Suppressor macrophage (primary cell): ENCODE measurements around the gene NME3.
"Not testable (repeated sequence)": the region's sequence is repeated elsewhere in the genome, so short reads cannot be mapped to it uniquely, and the experiment has no call there.

Experiments used
- DNase-seq, 4 experiments: peaks; one replicate each; pipeline ENCODE4 v3.0.0-alpha.2; 2020 to 2022
- total RNA-seq, 17 experiments: gene quantifications; one replicate each; lab custom pipeline; 2026; ENCODE audit warnings: mixed read lengths in 6 of 17, inconsistent platforms in 3 of 17; lab: John Stamatoyannopoulos, UW

Gene NME3
- total RNA-seq, result 5.4 to 17.1 (median 9.6) reads per million in 17 experiments

DNA sequence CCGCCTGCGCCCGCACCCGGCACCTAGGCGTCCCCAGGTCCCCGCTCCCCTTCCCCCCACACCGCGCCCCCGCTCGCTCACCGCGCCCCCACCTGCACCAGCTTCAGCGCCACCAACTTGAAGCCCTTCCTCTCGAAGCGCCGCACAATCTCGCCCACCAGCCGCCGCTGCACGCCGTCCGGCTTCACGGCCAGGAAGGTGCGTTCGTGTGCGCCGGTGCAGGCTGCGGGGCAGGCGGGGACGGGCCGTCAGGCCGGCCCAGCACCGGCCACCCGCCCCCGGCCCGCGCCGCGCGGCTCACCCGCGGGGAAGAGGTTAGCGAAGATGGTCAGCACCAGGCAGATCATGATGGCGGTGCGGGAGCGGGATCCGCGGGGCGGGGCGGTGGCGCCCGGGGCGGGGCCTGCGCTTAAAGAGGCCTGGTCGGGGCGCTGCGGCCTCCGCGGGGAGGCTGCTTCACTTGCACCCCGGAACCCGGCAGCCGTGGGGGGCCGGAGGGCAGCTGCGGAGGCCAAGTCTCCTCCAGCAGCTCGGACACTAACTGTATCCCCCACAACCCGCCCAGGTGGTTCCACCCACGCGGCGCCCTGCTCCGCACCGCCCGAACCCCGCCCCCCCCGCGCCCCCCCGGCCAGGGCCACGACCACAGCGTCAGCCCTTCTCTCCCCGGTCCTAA lies at the start of gene NME3:
Gene NME3 (minus strand): TSS at position 356 of the 676 bp plus-strand sequence. CDS start 9 bp downstream, at position 347.
- peak; percentile 73 to 91 (median 82) for DNase-seq

DNA sequence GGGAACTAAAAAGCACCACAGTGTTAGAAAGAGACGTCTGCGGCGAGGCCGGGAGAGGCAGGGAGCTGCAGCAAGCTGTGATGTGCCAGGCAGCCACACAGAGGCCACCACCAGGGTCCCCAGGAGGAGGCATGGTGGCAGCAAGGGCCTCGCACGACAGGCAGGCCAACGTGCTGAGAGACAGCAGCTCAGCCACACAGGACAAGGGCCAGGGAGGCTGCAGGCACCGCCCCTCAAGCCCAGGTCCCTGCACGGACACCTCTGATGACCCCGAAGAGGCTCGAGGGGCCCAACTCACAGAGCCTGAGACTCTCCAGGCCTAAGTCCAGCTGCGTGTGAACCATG lies 49.6 kb upstream of the NME3 start:
- DNase-seq, result no peak

DNA sequence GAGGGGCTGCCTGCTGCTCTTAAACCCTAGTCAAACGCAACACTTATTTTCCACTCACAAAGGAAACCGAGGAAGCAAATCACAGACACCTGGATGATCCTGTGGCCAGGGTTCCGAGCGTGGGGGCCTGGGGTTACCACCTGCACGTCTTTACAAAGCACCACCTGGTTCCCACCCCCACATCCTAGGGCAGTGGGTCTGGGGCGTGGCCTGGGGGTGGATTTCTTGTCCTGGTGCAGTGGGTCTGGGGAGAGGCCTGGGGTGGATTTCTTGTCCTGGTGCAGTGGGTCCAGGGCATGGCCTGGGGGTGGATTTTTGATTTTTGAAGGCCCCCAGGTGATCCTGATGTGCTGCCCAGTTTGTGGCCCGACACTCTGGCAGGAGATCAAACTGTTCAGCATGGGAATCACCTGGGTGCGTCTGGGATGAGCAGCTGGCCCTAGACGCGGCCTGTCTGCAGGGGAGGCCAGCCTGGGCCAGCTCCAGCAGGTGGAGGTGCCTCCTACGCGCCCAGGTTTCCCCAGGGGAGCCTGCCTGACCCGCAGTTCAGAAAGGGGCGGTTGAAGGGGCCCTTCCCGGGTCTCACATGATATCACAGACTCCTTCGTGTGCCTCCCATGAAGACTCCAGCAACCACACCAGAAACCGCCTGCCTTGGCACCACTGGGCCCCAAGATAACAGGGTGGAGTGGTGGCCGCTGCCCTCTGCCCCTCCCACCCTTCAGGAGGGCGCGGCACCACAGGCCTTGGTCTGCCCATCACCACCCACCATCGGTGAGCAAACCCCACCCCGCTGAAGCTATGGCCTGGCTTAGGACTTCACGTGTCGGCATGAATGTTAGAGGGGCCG lies 49.0 kb upstream of the NME3 start:
- DNase-seq, result no peak

DNA sequence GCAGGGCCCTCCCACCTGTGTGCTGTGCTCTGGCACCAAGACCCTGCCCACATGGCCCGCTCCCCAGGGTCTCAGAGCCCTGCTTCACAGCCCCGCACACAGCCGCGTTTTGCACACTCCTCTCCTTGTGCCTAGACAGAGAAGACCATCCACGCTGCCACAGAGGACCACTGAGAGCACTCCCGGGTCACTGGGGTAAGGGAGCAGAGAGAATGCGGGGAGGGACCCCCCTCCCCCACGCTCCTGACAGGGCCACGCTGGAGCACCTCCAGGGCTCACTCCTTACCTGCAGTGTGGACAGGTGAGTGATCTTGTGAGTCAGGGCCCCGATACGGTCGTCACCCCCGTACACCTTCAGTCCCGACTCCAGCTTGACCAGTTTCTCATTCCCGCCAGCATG lies 48.3 kb upstream of the NME3 start:
- no peak for DNase-seq

DNA sequence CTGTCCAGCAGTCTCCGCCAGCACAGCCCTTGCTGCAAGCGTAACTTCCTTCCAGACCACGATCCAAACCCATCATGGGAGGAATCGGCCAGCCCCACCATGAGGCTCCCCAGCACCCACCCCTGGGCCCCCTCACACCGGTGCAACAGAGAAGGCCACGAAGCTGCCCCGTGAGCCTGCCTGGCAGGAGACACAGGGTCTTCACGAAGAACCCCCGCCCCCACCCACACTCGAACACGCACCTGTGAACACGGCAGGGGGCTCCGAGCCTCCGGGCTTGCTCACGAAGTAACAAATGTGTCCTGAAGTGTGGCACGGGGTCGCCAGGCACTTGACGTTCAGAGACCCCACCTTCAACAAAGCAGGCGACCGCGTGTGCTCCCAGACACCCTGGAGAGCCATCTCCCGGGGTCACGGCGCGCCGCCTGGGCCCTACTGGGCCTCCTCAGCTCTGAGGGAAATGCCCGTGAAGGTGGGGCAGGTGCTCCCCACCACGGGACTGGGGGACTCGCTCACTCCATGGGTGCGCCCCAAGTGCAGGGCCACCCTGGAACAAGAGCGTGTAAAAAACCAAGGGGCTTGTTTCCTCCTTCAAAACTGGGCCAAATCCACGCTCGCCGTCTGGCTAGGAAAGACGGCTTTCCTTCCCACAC lies 47.7 kb upstream of the NME3 start:
- no peak for DNase-seq

DNA sequence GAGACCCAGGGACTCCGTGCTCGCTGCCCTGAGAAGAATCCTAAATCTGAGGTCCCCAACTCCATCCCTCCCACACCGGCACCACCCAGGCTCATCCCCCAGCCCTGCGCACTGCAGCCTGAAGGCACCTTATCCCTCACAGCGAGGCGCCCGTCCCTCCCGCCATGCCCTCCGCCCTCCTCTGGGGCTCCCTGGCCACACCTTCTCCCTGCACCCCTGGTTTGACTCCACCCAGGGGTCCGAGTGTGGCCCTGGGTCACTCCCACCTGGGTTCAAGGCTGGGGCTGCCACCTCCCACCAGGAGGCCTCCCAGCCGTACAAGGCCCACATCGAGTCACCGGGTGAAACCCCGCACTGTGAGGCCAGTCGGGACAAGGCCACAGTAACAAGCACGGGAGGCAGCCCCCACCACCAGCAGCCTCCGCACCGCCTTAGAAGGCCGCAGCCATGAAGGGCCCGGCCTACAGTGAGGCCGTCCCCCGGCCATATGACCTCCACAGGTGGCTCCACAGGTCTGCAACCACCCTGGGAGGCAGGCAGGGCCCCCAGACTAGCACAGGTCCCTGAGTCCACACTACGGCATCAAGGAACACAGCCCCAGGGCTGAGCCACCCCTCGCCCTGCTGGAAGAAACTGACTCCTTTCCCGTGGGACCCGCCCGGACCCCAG lies 47.0 kb upstream of the NME3 start:
- no peak for DNase-seq

DNA sequence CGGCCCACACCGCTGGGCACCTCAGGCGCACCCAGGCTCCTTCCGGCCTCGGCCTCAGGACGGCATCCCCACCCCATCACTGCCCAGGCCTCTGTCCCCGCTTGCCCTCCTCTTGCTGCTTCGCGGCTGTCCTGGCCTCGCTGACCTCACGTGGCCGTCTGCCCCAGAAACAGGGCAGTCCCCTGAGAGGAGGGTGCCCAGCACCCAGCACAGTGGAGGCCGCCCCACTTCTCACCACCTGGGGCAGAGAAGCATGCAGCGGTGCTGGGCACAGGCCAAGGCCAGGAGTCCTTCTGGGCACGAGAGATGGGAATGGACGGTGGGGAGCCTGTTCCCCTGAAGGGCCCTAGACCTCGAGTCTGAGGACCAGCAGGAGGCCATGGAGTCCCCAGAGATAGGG lies 46.4 kb upstream of the NME3 start:
- DNase-seq, result no peak

DNA sequence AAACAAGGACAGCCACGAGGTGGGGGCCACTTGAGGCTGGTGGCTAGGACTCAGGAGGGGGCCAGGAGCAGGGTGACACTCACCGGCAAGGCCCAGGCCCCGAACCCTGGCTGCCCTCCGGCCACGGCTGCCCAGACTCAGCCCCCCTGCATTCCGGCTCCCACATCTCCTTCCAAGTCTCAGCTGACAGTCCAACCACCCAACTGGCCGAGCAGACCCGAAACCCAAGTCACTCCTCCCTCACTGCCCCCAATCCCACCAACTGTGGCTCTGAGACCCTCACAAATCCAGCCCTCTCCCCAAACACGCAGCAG lies 45.9 kb upstream of the NME3 start:
- DNase-seq, result no peak

DNA sequence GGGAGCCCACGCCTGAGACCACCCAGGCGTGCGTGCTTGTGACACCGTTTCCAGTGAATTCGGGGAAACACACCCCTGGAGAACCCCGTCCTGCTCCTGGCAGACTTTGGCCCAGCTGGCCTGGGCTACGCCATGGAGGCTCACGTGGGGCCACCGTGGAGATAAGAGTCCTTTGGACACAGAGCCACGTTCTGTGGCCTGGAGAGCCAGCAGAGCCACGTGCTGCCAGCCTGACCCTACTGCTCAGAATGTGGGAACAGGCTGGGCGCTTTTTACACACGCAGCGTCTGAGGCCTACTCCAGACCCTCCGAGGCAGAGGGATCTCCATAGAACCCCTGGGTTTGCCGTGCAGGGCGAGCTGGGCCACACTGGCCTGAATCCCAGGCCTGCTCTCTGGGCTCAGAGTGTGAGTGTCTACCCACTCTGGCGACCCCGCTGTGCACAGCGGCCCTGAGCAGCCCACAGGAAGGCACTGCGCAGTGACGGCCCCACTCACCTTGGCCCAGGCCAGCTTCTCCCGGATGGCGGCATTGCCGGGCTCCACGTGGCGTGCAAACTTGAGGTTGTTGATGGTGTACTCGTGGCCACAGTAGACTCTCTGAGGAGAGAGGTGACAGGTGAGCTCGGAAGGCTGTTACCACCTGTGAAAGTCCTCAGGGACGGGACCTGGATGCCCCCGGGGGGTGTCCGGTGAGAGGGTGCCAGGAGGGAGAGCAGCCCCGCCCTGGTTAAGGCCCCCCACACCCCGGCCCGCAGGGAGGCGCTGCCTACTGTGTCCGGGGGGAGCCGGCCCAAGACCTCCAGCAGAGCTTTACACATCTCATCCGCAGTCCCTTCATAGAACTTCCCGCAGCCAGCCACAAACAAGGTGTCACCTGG lies 45.3 kb upstream of the NME3 start:
- no peak for DNase-seq

DNA sequence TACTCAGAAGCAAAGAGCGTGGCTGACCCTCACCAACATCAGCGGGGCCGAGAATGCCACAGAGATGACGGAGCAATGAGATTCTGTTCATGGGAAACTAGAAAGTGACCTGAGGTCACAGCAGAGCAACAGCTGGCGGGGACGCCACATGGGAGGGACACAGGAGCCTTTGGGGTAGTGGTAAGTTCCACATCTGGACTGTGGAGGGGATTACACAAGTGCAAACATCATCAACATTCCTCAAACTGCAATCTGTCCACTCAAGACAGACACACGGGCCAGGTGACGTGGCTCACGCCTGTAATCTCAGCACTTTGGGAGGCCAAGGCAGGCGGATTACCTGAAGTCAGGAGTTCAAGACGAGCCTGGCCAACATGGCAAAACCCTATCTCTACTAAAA lies 44.1 kb upstream of the NME3 start:
- no peak for DNase-seq

DNA sequence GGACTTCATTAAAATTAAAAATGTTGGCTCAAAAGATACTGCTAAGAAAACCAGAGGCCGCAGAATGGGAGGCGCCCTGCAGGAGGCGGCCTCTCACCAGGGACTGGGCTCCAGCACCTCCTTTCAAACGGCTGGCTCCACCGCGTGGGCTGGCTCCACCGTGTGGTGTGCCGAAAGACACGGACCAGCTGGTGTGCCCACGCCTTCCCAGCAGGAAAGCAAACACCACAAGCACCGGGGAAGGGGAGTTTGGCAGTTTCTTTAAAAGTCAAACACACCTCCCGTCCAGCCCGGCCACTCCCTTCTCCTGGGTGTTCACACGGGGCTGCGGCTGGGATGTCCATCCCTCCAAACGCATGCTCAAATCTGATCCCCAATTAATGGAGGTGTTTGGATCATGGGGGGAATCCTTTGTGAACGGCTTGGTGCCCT lies 41.4 kb upstream of the NME3 start:
- DNase-seq, result peak; percentile 71 to 89 (median 78)

DNA sequence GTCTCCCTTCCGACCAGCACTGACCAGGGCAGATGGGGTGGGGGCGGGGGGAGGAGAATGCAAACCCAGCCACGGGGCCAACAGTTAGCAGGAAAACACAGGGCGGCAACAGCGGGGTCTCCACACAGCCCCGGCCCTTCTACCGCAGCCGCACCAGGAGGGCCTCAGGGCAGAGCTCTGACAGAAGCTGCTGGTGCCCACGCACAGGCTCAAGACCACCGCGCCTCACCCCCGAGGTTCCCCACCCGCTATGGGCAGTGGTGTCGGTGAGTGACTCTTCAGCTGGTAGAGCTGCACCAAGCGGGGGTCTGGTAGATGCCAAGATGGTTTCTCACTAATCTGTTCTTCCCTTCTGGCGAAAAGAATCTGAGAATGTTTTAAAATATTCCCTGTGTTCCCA lies 39.2 kb upstream of the NME3 start:
- DNase-seq, result no peak

DNA sequence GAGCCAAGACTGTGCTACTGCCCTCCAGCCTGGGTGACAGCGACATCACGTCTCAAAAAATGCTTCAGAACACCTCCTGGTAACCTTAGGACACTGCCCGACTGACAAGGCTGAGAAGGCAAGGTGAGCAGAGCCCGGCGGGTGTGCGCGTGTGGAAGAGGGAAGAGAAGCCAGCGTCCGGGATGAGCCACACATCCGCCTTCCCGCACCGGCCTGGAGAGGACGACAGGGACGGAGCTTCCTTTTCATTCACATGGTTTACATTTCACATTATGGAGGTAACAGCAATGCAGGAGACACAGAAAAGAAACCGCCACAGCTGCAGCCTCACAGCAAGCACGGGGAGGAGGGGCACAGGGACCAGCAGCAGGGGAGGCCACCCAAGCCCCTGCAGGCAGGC lies 38.8 kb upstream of the NME3 start:
- no peak for DNase-seq

DNA sequence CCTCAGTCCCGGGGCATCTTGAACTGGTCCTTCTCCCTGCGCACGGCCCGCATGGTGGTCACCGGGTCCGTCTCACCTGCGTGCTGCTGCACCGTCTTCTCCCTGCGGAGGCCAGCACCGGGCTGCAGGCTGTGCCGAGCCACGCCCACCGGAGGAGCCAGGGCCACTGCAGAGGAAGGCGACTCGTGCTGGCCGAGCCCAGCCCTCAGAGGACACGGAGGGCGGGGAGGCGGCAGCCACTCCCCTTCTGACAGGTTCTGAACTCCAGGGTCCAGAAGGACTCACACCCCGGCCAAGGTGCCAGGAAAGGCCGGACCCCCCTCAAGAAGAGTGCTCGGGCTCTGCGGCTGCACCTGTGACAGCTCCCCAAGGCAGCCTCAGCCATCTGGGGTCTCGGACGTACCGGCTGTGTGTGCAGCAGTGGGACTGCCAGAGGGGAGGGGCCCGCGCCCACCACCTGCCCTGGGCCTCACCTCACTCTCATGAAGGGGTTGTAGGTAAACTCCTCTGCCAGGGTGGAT lies 38.0 kb upstream of the NME3 start:
- DNase-seq, result no peak

DNA sequence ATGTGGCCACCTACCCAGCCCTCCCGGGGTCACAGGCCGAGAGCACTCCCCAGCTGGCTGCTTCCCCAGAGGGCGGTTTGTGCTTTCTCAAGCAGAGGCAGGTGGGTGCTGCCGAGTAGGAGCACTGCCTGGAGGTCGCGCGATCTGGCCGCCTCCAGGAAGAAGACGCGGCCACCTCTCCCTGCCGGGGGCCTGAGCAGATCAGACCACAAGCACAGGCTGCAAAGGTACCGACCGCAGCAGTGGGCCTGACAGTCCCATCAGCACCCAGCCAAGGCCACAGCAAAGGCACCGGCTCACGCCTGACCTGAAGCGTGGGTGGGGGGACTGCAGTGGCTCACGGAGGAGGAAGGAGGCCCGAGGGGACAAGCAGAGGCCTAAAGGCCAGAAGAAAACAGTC lies 37.3 kb upstream of the NME3 start:
- DNase-seq, result no peak

DNA sequence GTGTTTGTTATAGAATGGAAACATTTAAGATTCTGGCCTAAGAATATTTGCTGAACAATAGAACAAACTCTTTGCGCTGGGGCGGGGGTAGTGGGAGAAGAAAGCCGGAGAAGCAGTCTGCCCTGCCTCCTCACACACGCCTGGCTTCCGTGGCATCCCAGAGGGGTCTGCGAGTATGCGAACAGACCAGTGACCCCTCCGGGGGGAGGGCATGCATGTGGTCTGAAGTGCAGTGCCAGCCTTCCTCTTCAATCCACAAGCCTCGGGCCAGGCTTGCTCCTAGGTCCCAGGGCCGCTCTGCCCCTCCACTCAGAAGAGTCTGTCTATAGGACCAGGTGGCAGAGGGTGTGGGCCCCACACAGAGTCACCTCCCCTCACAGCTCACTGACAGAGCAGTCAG lies 36.3 kb upstream of the NME3 start:
- DNase-seq, result no peak

DNA sequence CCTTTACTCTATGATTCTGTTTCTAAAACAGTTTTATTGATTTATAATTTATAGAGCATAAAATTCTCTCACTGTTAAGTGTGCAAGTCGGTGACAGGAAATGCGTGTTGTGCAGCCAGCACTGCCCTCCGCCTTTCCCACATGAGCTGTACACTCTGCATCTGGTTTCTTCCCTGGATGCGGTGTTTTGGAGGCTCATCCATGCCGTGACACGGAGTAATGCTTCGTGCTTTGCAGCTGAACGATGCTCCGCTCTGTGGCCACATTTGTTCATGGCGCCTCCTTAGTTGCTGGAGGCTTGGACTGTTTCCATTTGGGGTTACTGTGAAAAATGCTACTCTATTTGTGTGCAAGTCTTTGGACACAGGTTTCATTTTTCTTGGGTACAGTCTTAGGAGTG lies 29.4 kb upstream of the NME3 start:
- DNase-seq, result no peak

DNA sequence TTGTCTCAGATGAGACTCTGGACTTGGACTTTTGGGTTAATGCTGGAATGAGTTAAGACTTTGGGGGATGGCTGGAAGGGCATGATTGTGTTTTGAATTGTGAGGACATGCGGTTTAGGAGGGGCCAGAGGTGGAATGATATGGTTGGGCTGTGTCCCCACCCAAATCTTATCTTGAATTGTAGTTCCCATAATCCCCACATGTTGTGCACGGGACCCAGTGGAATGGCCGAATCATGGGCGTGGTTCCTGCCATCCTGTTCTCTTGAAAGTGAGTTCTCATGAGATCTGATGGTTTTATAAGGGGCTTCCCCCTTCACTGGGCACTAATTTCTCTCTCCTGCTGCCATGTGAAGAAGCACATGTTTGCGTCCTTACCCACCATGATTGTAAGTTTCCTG lies 27.9 kb upstream of the NME3 start:
- not testable (repeated sequence) for DNase-seq

DNA sequence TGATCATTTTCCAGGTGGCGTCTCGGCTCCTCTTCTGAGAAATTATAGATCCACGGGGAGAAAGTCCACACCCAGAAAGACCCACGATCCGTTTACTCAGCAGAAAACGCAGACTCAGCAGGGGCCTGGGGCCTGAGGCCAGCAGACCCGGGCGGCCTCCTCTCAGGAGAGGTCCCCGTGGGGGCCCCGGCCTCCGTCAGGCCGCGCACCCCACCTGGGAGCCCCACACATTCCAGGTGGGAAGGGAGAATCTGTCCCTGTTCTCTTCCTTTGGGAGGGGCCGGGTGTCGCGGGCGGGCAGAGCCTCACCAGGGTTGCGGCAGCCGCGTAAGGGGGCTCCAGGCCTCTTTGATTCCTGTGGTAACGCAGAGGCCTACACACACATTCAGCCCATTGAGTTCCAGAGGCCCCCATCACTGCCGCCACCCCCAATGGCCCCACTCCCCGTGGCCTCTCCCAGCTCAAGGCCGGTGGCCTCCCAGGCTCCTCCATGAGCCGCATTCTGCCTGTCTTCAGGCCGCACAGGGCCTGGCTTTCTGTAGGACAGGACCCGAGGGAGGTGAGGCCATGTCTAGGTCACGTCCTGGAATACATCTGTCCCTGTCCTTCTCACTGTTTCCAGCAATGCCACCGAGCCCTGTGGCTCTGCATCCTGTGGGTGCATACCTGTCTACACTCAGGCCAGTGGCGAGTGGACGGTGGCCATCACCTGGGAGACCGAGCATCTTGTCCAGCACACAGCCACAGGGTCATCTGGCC lies 23.7 kb upstream of the NME3 start:
- no peak for DNase-seq

DNA sequence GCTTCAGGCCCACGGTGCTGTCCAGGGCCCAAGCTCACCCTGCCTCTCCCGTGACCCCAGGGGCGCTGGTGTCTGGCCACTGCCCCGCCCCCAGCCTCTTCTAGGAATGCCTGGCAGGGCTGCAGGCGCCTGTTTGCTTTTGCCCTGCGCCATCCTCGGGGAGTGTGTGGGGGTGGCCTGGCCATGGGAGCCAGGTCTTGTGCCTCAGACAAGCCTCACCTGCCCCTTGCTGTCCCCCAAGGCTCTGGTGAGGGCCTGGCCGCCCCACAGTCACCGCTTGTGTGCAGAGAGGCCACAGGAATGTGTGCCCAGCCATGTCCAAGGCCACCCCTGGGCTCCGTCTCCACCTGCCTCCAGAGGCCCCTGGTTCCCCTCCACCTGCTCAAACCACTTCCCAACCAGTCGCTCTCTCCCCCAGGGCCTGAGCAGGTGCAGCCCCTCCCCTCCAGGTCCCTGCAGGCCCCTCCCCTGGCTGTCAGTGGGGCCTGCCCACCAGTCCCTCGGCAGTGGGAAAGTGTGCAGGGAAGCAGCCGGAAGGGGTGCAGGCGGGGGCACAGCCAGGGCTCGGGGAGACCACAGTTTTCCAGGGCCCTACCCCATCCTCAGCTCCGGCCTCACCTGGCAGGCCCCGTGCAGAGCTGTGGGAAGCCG lies 23.0 kb upstream of the NME3 start:
- no peak for DNase-seq
